ENCODE results near the gene TNP2.

The TNP2 gene

DNA sequence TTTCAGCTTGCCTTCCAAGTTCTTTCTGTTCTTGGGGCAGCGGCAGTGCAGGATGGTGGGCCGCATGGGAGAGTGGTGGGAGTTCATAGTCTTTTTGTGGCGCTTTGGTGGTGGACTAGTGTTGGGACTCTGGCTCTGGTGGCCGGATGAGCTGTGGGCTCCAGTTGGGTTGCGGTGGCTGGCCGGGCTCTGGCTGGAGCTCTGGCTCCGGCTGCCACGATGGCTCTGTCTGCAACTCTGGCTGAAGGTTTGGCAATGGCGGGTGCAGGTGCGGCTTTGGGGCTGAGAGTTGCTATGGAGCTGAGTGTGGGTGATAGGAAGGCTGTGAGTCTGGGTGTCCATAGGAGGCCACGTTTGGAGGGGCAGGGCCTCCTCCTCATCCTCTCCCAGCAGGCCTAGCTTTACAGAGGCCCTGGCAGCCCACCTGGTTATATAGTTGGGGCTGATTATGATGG lies at the start of gene TNP2:
TNP2 (minus strand) TSS at position 405 of the 455 bp plus-strand sequence; CDS start at position 342, 63 bp downstream.
- no peak for DNase-seq

- DNase-seq, result no peak
These were observed 49.7 kb upstream of the TNP2 start for GRCh38 chr16:11318817-11319216.

GRCh38 chr16:11316331-11317015 lies 47.3 kb upstream of the TNP2 start:
- DNase-seq, result no peak

GRCh38 chr16:11315510-11315909 lies 46.4 kb upstream of the TNP2 start:
- no peak for DNase-seq

DNA sequence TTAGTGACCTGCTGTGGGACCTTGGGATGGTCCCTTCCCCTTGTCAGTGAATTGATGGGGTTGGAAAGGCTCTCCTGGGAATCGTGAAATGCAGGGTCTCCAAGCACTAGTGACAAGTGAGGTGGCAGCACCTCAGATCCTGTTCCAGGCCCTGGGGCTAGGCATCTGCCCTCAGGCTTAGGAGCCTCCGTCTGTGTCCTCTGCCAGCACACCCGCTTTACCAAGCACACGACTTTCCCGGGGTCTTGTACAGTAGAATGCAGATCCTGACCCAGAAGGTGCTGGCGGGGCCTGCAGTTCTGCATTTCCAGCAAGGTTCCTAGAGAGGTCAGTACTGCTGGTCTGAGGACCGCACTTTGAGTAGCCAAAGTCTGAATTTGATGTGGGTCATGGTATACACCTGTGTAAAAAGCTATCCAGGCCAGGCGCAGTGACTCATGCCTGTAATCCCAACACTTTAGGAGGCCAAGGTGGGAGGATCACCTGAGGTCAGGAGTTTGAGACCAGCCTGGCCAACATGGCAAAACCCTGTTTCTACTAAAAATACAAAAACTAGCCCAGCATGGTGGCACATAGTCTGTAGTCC lies 45.3 kb upstream of the TNP2 start:
- no peak for DNase-seq

- DNase-seq, result no peak
These were observed 44.6 kb upstream of the TNP2 start for GRCh38 chr16:11313493-11314308.

DNA sequence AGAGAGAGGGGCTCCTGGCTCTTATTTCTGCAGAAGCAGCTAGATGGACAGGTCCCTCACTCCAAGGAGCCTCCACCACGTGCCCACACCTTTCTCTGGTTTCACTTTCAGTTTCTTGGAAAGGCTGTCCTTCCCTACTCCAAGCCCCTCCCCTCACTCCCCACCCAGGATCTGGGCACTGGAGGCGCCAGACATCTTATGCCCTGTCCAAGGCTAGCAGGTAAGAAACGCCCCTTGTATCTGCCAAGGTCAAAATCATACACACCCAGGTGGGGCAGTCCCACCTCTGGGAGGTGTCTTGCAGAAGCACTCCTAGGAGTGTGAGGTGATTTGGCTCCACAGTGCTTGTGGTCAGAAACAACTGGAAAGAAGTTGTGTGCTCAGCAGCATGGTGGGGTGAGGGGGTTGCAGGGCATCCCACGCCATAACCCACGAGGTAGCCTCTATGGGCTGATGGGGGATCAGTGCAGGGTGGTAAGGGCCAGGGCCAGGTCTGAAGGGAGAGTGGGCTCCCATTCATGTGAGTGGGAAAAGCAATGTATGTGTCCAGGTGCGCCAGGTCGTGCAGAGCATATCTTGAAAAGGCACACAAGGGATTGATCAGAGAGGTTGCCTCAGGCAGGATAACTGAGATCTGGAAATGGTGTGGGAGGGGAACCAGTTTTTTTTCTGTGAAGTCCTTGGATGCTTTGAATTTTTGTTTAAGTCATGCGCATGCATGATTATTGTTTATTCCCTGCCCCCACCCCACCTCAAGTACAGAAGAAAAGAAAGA lies 43.8 kb upstream of the TNP2 start:
- DNase-seq, result no peak

DNA sequence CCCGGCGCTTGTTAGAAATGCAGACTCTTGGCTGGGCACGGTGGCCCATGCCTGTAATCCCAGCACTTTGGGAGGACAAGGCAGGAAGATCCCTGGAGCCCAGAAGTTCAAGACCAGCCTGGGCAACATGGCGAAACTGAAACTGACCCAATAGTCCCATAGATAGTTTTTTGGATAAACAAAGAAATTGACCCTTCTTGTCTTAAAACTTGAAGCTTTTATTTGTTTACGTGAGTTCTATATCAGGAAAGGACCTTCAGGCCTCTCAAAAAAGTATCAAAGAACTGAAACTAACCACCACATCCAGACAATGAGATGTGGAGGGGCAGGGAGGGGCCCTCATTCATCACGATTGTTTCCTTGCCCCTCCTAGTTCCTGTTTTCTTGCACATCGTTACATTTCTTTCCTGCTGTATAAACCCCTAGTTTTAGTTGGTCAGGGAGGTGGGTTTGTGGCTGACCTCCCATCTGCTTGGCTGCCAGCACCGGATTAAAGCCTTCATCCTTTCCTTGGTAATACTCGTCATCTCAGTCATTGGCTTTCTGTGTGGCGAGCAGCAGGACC lies 42.0 kb upstream of the TNP2 start:
- no peak for DNase-seq

DNA sequence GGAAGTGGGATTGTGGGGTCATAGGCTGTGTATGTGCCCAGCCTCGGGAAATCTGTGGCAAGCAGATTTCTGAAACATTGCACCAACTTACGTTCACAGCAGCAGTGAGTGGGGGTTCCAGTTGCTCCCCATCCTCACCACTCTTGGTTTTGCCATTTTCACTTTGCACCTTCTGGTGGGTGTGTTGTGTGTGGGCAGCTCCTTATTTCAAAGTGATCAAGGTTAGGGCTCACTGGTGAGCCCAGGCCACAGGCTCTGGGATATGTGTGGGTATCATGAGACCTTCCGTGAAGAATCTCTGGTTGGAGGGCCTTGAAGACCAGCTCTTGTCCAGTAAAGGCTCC lies 41.5 kb upstream of the TNP2 start:
- no peak for DNase-seq

GRCh38 chr16:11309895-11310633 lies 40.9 kb upstream of the TNP2 start:
- DNase-seq, result no peak

DNA sequence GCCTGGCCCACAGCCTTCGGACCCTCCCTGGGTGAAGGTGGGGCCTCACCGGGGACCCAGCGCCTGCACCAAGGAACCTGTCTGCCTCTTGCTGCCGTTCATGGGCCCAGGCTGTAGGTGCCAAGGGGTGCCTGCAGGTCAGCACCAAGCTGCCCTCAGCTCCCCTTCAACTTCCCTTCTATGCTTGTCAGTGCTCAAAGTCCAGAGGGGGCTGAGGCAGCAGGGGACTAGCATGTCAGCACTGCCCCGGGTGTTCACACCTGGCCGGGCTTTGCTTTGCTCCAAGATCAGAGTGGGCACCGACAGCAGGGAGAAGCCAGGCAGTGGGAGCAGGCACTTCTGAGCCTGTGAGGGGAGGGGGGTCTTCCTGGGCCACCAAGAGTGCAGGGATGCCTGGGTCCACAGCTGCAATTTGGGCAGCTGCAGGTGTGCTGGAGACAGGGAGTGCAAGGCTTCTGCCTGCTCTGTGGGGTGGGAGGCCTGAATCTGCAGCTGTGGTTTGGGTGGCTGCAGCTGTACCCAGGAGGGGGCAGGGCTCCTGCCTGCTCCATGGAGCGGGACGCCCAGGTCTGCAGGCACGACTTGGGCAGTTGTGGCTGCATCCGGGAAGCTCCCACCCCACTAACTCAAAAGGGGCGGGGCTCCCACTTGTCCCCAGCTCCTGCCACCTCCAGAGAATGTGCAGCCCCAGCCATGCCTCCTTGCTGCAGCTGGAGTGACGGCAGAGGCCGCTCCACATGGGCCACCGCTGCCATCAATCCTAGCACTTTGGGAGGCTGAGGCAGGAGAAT lies 39.6 kb upstream of the TNP2 start:
- no peak for DNase-seq

GRCh38 chr16:11307639-11308492 lies 38.7 kb upstream of the TNP2 start:
- no peak for DNase-seq

DNA sequence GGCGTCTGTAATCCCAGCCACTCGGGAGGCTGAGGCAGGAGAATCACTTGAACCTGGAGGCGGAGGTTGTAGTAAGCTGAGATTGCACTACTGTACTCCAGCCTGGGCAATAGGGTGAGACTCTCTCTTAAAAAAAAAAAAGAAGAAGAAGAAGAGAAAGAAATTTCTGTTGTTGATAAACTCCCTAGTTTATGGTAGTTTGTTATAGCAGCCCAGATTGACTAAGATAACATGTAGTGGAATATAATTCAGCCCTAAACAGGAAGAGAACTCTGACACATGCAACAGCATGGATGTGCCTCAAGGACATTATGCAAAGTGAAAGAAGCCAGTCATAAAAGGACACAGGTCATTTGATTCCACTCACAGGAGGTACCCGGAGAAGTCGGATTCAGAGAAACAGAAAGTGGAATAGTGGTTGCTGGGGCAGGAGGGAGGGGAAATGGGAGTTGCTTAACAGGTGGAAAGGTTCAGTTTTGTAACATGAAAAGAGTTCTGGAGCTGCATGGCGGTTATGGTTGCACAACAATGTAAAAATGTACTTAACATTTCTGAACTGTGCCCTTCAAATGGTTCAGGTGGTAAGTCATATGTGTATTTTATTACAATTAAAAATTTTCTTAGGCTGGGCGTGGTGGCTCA lies 38.0 kb upstream of the TNP2 start:
- DNase-seq, result no peak

GRCh38 chr16:11306381-11306780 lies 37.3 kb upstream of the TNP2 start:
- DNase-seq, result no peak

DNA sequence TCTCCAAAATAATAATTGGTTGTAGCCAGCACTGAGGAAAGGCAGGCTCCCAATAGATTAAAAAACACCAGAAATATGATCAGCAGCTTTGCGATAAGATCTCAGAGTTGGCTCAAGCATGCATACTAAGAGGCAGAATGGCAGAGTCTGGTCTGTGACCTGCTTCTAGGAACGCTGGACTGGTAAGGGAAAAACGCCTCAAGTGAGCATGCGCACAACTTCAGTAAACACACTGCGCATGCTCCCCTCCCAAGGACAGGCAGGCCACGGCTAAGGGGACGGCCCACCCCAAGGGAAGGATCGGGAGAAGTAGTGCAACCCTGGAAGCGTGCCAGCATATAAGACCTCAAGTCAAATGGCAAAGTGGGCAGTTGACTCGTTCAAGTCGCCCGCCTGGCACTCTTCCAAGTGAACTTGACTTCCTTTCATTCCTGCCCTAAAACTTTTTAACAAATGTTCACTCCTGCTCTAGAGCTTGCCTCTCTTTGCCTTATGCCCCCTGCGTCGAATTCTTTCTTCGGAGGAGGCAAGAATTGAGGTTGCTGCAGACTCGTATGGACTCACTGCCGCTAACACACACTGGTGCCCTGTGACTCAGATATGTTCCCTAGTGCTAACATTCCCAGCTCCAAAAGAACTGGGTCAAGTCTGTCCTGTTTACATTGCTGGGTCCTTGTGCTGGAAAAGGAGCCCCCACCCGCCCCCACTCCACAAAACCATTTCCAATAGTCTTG lies 34.4 kb upstream of the TNP2 start:
- no peak for DNase-seq

DNA sequence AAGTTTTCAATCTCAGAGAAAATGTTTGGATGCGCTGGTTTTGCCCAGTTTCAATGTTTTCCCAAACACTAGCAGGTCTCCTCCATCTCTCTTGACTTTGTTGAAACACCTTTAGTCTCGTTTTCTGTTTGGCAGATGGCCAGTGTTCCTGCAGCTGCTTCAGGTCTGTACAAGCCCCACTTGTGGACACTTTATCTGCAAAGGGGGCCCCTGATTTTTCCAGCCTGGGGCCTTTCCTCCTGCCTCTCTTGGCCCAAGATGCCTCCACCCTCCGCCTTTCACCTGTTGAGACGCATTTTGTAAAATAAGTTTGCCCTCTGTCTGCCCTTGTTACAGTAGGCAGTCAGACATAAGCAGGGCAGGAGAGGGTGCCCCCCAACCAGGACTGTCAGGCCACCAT lies 33.9 kb upstream of the TNP2 start:
- DNase-seq, result no peak

DNA sequence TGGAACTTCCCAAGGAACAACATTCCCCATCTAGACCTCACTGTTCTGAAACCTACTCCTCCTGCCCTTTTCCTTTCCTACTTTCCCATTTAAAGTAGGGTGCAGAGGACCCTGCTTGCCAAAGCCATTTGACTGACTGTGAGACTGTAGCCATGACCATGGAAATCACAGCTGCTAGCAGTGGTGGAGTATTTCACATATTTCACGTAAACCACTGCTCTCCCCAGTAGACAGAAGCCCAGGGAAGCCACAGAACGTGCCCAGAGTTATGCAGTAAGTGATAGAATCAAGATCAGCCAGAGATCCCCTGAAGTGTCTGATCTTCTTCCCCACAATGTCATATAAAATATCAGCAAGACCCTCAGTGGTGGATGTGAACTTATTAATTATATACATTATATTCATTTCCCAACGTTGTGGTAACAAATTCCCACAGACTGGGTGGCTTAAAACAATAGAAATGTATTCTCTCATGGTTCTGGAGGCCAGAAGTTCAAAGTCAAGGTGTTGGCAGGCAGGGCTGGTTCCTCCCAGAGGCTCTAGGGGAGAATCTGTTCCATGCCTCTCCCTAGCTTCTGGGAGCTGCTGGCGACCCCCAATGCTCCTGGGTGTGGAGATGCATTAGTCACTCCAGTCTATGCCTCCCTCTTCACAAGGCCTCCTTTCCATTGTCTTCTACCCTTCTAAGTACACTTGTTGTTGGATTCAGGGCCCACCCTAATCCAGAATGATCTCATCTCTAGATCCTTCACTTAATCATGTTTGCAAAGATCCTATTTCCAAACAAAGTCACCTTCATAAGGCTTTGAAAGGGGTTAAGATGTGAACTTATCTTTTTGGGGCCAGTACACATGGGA lies 32.7 kb upstream of the TNP2 start:
- DNase-seq, result no peak

- no peak for DNase-seq
These were observed 31.4 kb upstream of the TNP2 start for GRCh38 chr16:11300560-11300892.

All from activated naive CD4-positive, alpha-beta T cell treated with anti-CD3 and anti-CD28 coated beads, Interleukin-2, amount 50 U/mL, for 16 hours (primary cell).